Measurements from ENCODE around the gene H2AZ2. TPM values are rescaled to one million over a fixed set of nuclear protein-coding genes. Genes with fewer than 3 reads are reported as not detected.

The H2AZ2 gene
- total and polyA plus RNA-seq, 2 of the 4 experiments (the other 2 are of a cell fraction), result 156 to 162 TPM

DNA sequence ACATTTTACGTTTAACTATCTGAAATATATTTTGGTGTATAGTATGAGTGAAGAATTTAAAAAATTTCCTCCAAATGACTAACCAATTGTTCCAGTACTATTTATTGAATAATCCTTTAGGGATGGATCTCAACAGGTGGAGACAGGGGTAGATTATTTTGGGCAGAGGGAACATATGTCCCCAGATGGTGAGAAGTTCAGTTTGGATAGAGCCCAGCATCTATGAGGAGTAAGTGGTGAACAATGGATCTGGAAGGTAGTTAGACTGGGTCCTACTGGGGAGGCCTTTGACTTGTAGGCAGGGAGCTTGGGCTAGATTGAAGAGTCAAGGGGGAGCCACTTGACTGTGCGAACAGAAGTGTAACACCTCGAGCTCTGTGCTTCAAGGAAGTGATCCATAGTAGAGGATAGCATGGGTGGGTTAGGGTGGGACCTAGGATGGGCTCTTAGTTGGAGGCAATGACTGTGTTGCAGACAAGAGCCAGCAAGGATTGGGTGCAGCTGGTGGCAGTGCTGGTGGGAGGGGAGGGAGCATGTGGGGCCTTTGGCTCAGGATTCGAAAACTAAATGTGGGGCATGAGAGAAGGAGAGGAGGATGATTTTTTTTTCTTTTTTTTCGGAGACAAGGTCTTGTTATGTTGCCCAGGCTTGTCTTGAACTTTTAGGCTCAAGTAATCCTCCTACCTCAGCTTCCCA, 41.3 kb upstream of the H2AZ2 start (continued):
- TF ChIP-seq ELK1 (IDR thresholded peaks at IDR 0.05; ENCODE audit: borderline replicate concordance, low read depth, low read length), result no peak

GRCh38 chr7:44887293-44887692, 39.4 kb upstream of the H2AZ2 start:
- Histone ChIP-seq H3K23ac (ENCODE audit: low read depth, low read length) (no peak overlapping the region), H4K91ac (ENCODE audit: insufficient read depth, low read depth, low read length) (no peak overlapping the region), H3K27ac (ENCODE audit: insufficient read depth, low read length) (no peak overlapping the region), H3K4ac (ENCODE audit: low read depth, low read length) (no peak overlapping the region), H4K20me1 (ENCODE audit: insufficient read depth, low read length) (peaks cover 13% of the 10 kb centered on the region), H3K36me3 (ENCODE audit: control insufficient read depth, insufficient read depth, low read length) (peaks cover 9% of the 10 kb centered on the region), H4K5ac (ENCODE audit: low read depth, low read length) (no peak overlapping the region), H3K56ac (ENCODE audit: extremely low read depth, insufficient read depth, low read length) (no peak overlapping the region), H3K14ac (replicated peaks; ENCODE audit: low read depth, low read length) (no peak overlapping the region), H2BK120ac (ENCODE audit: low read depth, low read length) (no peak overlapping the region), H2BK20ac (ENCODE audit: low read depth, low read length) (no peak overlapping the region), H3K18ac (ENCODE audit: low read depth, low read length) (no peak overlapping the region), H3K9ac (ENCODE audit: low read depth, low read length) (no peak overlapping the region), H3K79me1 (ENCODE audit: low read depth in 1 of 2, low read length in 2 of 2) (peaks cover 21 to 38% of the 10 kb centered on the region in 2 experiments; a peak in 3 of 4 replicates), H2AK5ac (ENCODE audit: low read depth, low read length) (no peak overlapping the region), H2AFZ (replicated peaks; ENCODE audit: low read length, poor library complexity) (no peak overlapping the region), H3K4me1 (ENCODE audit: control insufficient read depth, insufficient read depth, low read length) (peaks cover 7% of the 10 kb centered on the region; the same call in 1 of the 2 replicates), H3K9me3 (ENCODE audit: control insufficient read depth, insufficient read depth, low read length) (no peaks in the 10 kb centered on the region), H2AK9ac (replicated peaks; ENCODE audit: low read depth, low read length, poor library complexity) (no peak overlapping the region), H2BK15ac (ENCODE audit: low read depth, low read length) (no peak overlapping the region), H3K9me1 (ENCODE audit: insufficient read depth, low read length) (peaks cover 4% of the 10 kb centered on the region; the same call in 1 of the 2 replicates), H2BK5ac (ENCODE audit: low read depth, low read length, poor library complexity, severe bottlenecking) (no peak overlapping the region), H3K27me3 (ENCODE audit: control insufficient read depth, insufficient read depth, low read length) (no peaks in the 10 kb centered on the region), H3K4me2 (ENCODE audit: low read depth, low read length) (no peak overlapping the region), H3K4me3 (ENCODE audit: insufficient read depth, low read depth, low read length) (no peak overlapping the region), H4K8ac (ENCODE audit: low read depth in 2 of 2, low read length in 2 of 2) (no peak overlapping the region)
- ATAC-seq (ENCODE audit: low read depth) (no peak), DNase-seq (no peak)
- no CpG with 5 or more reads among the region's 6 CpGs for WGBS, 2 experiments (ENCODE audit: extremely low coverage in 2 of 2, insufficient read length in 1 of 2)
- no TSS peak for BruUV-seq (replicated peaks)
- ChIA-PET POLR2A (ENCODE audit: unreplicated experiment) (no interaction called here), CTCF (no interaction called here)
- in situ Hi-C loops (cut with MboI; ENCODE audit: low sequenced_read_pairs), result no loop called here
- dilution Hi-C loops (cut with HindIII; ENCODE audit: low sequenced_read_pairs, unreplicated experiment), result no loop called here
- intact Hi-C loops (cut with micrococcal nuclease), result no loop called here
- TF ChIP-seq RFX5 (IDR thresholded peaks at IDR 0.05; ENCODE audit: low read depth, low read length) (no peak), BHLHE40 (IDR thresholded peaks at IDR 0.05; ENCODE audit: low read depth, low read length) (no peak), RAD21 (IDR thresholded peaks at IDR 0.05; ENCODE audit: low read length) (no peak), POLR2A (IDR thresholded peaks at IDR 0.05; ENCODE audit: low read depth, low read length) (no peak), FOS (IDR thresholded peaks at IDR 0.05; ENCODE audit: low read depth, low read length) (no peak), MXI1 (IDR thresholded peaks at IDR 0.05; ENCODE audit: borderline replicate concordance, low read depth, low read length) (no peak)
